MM.1S (cell line): ENCODE results near the gene DRC7.

ENCODE experiments used
- DNase-seq: peaks from one replicate; pipeline ENCODE4 v3.0.0-alpha.2; 2015
- H2AFZ ChIP-seq: fragments of 300-600 bp; sonication (generic); 2 replicates; pipeline ENCODE4 v1.6.0; 2016; ENCODE audit warnings: antibody characterized with exemption, low read length
- H3F3A ChIP-seq: fragments of 300-600 bp; sonication (generic); 2 replicates; pipeline ENCODE4 v1.6.1; 2016; ENCODE audit warnings: mild to moderate bottlenecking, antibody characterized with exemption, low read length, moderate library complexity, mixed read lengths; ENCODE audit not compliant: insufficient read depth
- H3K27ac ChIP-seq: fragments of 300-600 bp; sonication (generic); 2 replicates; pipeline ENCODE4 v1.5.1; 2016; ENCODE audit warnings: mild to moderate bottlenecking, low read length
- H3K27me3 ChIP-seq: fragments of 300-600 bp; sonication (generic); replicated peaks from 2 replicates; pipeline ENCODE4 v1.6.0; 2016; ENCODE audit warnings: low read length; ENCODE audit not compliant: insufficient read depth
- H3K36me3 ChIP-seq: fragments of 300-600 bp; sonication (generic); replicated peaks from 2 replicates; pipeline ENCODE4 v1.6.1; 2016; ENCODE audit warnings: mild to moderate bottlenecking, low read length, mixed read lengths; ENCODE audit not compliant: insufficient read depth
- H3K4me1 ChIP-seq: fragments of 300-600 bp; sonication (generic); 2 replicates; pipeline ENCODE4 v1.6.1; 2016; ENCODE audit warnings: low read length, mixed read lengths
- H3K4me2 ChIP-seq: fragments of 300-600 bp; sonication (generic); 2 replicates; pipeline ENCODE4 v1.6.0; 2016; ENCODE audit warnings: low read depth, low read length
- H3K4me3 ChIP-seq: fragments of 300-600 bp; sonication (generic); 2 replicates; pipeline ENCODE4 v1.5.1; 2016; ENCODE audit warnings: low read length, mixed read lengths
- H3K79me2 ChIP-seq: fragments of 300-600 bp; sonication (generic); 2 replicates; pipeline ENCODE4 v1.6.1; 2016; ENCODE audit warnings: mixed run types, low read length, mixed read lengths
- H3K9ac ChIP-seq: fragments of 300-600 bp; sonication (generic); 2 replicates; pipeline ENCODE4 v1.6.1; 2016; ENCODE audit warnings: low read length, mixed read lengths
- H3K9me2 ChIP-seq: fragments of 300-600 bp; sonication (generic); replicated peaks from 2 replicates; pipeline ENCODE4 v1.6.1; 2016; ENCODE audit warnings: mild to moderate bottlenecking, low read length, mixed read lengths; ENCODE audit not compliant: insufficient read depth
- H3K9me3 ChIP-seq: fragments of 300-600 bp; sonication (generic); replicated peaks from 2 replicates; pipeline ENCODE4 v1.6.1; 2016; ENCODE audit warnings: mild to moderate bottlenecking, low read length, mixed read lengths; ENCODE audit not compliant: insufficient read depth
- H4K20me1 ChIP-seq: fragments of 300-600 bp; sonication (generic); 2 replicates; pipeline ENCODE4 v1.6.1; 2016; ENCODE audit warnings: mild to moderate bottlenecking, low read length, moderate library complexity, mixed read lengths; ENCODE audit not compliant: insufficient read depth
- EZH2 ChIP-seq: fragments of 300-600 bp; sonication (generic); optimal IDR thresholded peaks from 2 replicates; pipeline ENCODE3; 2017; ENCODE audit warnings: low read depth, mild to moderate bottlenecking, antibody characterized with exemption, low read length, mixed read lengths
- EZH2phosphoT487 ChIP-seq: fragments of 300-600 bp; sonication (generic); IDR thresholded peaks from 2 replicates; pipeline ENCODE4 v1.6.1; 2018; ENCODE audit warnings: antibody characterized with exemption, low read length
- TF ChIP-seq, protein P1 (sequence below): fragments of 300-600 bp; sonication (generic); IDR thresholded peaks from 2 replicates; pipeline ENCODE4 v1.5.1; 2016; ENCODE audit warnings: antibody characterized with exemption, low read length, mixed read lengths

Gene DRC7

DNA sequence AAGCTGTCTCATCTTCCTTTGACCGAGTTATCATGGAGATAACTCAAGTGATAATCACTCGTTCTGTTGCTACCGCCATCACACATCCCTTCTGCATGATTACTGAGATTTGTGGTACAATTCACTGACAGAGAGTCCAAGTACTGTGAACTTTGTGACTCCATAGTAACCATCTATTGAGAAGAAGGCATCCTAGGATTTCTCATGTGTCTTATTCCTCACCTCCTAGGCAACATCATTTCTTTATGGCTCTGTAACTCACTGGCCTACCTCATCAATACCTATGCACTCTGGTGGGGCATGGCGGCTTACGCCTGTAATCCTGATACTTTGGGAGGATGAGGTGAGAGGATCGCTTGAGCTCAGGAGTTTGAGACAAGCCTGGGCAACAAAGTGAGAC, 19.4 kb downstream of the DRC7 start:
- Histone ChIP-seq H3K27ac (no peak overlapping the region), H2AFZ (no peak overlapping the region), H3K36me3 (no peaks in the 10 kb centered on the region), H3K79me2 (no peaks in the 10 kb centered on the region), H3K27me3 (no peaks in the 10 kb centered on the region; the same call in 1 of the 2 replicates), H3K4me2 (no peak overlapping the region), H3K4me3 (no peak overlapping the region), H4K20me1 (no peaks in the 10 kb centered on the region), H3F3A (no peaks in the 10 kb centered on the region), H3K9me3 (no peaks in the 10 kb centered on the region), H3K9me2 (no peaks in the 10 kb centered on the region), H3K9ac (no peak overlapping the region), H3K4me1 (no peaks in the 10 kb centered on the region)
- TF ChIP-seq EZH2phosphoT487 = no peak
- no peak for TF ChIP-seq EZH2
- TF ChIP-seq, protein P1, sequence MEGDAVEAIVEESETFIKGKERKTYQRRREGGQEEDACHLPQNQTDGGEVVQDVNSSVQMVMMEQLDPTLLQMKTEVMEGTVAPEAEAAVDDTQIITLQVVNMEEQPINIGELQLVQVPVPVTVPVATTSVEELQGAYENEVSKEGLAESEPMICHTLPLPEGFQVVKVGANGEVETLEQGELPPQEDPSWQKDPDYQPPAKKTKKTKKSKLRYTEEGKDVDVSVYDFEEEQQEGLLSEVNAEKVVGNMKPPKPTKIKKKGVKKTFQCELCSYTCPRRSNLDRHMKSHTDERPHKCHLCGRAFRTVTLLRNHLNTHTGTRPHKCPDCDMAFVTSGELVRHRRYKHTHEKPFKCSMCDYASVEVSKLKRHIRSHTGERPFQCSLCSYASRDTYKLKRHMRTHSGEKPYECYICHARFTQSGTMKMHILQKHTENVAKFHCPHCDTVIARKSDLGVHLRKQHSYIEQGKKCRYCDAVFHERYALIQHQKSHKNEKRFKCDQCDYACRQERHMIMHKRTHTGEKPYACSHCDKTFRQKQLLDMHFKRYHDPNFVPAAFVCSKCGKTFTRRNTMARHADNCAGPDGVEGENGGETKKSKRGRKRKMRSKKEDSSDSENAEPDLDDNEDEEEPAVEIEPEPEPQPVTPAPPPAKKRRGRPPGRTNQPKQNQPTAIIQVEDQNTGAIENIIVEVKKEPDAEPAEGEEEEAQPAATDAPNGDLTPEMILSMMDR = no peak
- no peak for DNase-seq

DNA sequence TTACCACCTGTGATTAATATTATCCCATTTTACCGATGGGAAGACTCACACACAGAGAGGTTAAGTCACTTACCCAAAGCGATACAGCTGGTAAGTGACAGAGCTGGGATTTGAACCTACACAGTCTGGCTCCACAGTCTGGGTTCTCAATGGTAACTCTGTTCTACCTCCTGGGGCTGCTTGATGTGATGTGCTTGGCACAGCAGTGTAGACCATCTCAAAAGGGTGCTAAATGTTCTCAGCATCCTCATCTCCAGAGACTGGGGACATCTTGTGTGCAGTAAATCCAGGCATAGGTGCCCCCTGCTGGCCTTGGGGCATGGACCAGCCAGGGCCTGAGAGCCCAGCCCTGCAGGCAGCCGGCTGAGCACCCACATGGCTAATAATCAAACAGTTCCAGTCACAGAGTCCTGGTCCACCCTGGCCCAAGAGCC, 25.6 kb downstream of the DRC7 start:
- Histone ChIP-seq H3K79me2 (no peaks in the 10 kb centered on the region), H3K4me3 (no peak overlapping the region), H3K4me1 (no peaks in the 10 kb centered on the region), H3K9ac (no peak overlapping the region), H3K4me2 (no peak overlapping the region), H4K20me1 (no peaks in the 10 kb centered on the region), H3F3A (no peaks in the 10 kb centered on the region), H3K9me2 (no peaks in the 10 kb centered on the region), H3K36me3 (no peaks in the 10 kb centered on the region), H3K9me3 (no peaks in the 10 kb centered on the region), H3K27ac (no peak overlapping the region), H2AFZ (no peak overlapping the region), H3K27me3 (peaks cover 5% of the 10 kb centered on the region; the same call in 1 of the 2 replicates)
- no peak for TF ChIP-seq EZH2phosphoT487
- TF ChIP-seq, protein P1 = peak; percentile 74
- DNase-seq = peak; percentile 56

DNA sequence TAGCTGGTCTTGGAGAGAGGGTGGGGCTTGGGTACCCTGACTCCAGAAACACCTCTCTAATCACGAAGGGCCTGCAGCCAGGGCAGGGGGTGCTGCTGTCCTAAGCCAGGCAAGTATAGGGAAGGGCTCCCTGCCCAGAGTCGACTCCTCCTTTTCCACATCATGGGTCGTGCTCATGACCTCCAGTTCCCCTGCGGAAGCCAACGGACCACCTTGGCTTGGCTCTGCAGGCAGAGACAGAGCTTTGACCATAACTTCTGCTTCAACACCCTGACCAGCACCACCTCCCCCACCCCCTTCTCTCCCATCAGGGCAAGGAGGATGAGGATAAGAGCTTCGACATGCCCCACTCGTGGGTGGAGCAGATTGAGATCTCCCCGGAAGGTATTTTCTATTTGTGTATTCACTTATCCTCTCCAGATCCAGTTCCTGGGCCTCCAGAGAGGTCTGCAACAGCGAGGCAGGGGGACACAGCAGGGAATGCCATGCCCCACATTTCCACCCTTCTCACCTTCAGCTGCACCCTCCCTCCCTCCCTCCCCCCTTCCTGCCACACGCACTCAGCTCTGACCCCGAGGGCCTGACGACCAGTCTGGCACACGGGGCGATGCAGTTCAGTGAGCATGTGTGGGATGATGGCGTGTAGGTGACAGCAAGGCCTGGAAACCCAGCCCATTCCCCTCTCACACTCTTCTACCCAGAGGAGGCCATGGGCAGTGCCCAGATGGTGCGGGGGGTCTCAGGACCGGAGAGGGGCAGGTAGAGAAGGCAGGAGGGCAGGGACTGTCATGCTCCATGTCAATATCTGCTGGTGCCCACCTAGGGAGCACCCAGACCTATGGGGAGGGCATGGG, 27.0 kb downstream of the DRC7 start:
- H4K20me1 ChIP-seq = no peaks in the 10 kb centered on the region
- peaks cover 17% of the 10 kb centered on the region; the same call in 1 of the 2 replicates for H3K27me3 ChIP-seq
- H3K4me1 ChIP-seq = no peaks in the 10 kb centered on the region
- H3K9me3 ChIP-seq = no peaks in the 10 kb centered on the region
- no peak overlapping the region for H3K4me2 ChIP-seq
- H3K27ac ChIP-seq = no peak overlapping the region
- H3K79me2 ChIP-seq = no peaks in the 10 kb centered on the region
- no peak for DNase-seq
- H3F3A ChIP-seq = no peaks in the 10 kb centered on the region
- H3K4me3 ChIP-seq = no peak overlapping the region
- no peak overlapping the region for H2AFZ ChIP-seq
- H3K9ac ChIP-seq = no peak overlapping the region
- no peaks in the 10 kb centered on the region for H3K9me2 ChIP-seq
- H3K36me3 ChIP-seq = no peaks in the 10 kb centered on the region
- TF ChIP-seq EZH2phosphoT487 (no peak), EZH2 (no peak)
- TF ChIP-seq, protein P1 = no peak
